Measurements from ENCODE around the gene AADACL4.

Gene AADACL4

DNA sequence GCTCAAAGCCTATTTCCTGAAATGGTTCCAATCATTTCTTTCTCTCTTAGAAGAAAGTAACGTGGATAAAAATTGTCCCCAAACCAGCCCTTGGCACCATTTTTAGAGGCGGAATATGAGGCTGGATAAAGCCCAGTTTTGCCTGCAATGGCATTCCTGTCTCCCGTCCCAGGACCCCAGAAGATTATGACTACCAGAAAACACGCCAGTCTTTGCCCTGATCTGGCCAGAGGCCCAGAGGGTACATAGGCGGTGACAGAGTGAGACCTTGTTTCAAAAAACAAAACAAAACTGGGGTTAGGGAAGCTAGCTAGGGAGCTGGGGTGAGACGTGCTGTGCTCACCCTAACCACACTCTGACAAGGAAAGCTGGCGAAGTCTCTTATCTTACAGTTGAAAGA, at the start of gene AADACL4:
Gene AADACL4 (plus strand): TSS at position 301 of the 400 bp plus-strand sequence. CDS start 462 bp downstream, outside the sequence.
- DNase-seq, result no peak

DNA sequence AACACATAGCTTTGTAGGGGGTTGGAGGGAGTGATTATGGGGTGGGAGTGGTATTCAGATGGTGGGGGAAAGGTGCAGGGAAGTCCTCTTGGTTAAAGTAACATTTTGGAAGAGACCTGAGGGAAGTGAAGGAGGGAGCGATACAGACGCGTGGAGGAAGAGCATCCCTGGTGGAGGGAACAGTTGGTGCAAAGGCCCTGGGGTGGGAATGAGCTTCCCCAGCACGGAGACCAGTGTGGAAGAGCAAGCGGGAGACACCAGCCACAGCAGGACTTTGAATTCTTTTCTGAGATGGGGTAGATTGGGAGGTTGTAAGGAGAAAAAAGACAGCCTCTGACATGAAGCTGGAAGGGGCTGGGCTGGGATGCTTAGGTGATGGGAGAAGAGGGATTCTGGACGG, 49.4 kb upstream of the AADACL4 start:
- no peak for DNase-seq

DNA sequence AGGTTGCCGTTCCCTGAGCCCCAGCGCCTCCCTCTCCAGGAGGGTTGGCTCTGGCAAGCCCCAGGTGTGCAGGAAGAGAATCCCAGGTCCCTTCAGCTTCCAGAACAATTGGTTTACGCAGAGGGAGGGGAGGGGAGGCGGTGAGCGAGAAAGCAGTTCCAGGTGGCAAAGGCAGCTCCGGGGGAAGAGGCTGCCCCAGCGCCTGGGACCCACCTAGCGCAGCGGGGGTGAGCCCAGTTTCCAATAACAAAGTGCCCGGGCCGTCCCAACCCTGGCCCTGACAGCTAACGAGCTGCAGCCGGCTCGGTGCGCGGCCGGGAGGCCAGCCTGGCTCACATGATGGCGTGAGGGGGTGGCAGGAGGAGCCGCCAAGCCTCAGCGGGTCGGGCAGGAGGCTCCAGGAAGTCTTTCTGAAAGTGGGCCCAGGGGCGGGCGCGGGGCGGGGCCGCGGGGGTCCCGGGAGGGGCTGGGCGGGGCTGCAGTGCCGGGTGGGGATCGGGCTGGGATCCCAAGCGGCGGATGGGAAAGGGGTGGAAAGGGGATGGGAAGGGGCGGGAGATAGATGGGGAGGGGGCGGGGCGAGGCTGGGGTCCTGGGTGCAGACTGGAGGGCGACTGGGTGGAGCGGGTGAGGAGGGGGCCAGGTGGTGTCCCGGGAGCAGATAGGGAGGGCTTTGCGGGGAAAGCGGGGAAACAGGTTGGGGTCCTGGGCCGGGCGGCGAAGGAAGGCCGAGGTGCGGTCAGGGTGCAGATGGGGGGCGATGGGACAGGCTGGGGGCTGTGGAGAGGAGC, 48.7 kb upstream of the AADACL4 start:
- DNase-seq, result peak; percentile 59

DNA sequence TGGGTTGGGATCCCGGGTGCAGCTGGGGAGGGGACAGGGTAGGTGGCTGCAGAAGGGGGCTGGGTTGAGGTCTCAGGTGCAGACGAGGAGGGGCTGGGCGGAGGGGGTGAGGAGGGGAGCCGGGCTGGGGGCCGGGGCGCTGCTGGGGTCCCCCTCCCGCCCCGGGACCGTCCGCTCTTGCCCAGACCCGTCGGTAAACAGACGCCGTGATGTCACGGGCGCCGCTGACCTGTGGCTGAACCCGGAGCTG, 48.2 kb upstream of the AADACL4 start:
- no peak for DNase-seq

DNA sequence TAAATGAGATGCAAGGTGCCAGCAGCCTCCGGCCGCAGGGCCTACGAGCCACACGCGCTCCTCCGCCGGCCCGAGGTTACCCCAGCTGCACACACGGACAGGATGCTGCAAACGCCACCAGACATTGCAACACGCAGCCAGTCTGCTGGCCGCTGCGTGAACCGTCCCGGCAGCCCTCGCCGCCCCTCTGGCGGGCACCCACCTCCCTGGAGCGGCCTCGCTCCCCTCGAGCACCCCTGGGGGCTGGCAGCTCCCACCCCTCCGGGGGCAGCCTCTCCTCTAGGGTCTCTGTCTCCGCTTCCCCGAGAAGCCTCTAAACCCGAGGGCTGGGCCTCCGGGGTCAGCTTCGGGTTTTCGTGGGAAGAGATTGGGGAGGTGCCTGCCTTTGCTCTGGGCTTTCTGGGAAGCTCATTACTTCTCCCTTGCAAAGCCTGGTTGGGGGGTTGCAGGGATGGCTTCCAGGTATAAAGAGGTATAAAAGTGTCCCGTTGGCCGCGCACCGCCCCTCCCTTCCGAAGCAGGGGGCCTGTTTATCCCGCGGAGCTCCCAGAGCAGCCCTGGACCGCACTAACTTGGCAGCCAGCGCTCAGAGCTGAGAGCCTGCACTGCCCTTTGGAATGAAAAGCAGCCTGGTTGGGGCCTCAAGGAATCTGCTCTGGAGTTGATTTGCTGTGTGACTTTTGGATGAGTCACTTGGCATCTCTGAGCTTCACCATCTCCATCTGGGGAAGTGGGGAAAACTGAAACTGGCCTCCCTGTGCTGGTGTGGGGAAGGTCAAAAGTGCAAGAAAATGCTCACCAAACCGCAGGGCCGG, 47.7 kb upstream of the AADACL4 start:
- no peak for DNase-seq

DNA sequence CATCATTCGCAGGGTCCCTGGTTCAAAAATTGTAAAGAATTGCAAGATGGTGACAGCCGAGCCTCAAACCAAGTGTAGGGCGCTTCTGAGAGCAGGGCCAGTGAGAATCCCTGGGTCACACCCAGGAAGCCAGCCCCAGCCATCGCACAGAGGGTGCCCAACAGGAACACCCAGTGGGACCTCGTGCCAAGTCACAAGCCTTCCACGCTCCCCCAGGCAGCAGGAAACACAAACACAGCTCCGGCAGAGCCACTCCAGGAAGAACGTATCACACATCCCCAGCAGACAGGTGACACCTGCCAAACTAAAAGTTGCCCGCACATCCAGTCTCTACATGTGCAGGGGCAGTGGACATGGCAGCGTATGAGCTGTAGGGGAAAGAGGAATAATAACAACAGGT, 46.1 kb upstream of the AADACL4 start:
- DNase-seq, result no peak

DNA sequence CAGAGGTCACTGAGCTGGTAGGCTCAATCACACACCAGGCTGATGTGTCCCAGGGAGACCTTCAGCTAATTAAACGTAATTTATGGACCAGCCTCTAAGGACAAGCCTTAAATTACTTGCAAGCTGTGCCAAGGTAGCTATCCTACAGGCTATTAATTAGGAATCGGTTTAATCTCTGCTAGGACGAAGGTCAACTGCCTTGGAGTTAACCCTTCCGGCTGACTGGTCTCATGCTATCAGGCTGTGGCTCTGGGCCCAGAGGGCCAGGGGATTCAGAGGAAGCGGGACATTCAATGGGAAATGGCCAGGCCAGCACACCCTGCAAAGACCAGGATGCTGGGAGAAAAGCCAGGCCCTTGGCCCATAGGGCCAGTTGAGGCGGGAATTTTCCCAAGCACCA, 44.9 kb upstream of the AADACL4 start:
- no peak for DNase-seq

DNA sequence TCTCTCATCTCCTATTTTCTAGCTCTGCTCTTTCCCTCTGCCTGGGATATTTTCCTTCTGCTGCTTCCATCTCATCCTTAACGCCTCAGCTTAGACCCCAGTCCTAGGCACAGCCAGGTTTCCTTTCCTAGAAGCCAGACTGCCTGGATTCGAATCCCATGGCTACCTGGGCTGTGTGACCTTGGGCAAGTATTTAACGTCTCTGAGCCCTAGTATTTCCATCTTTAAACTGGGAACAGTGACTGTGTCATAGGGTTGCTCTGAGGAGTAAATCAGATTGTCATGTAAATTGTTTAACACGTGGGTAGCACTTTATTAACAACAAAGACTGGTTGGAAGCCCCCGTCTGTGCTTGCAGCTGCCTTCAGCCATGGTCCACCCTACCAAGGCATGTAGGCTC, 44.2 kb upstream of the AADACL4 start:
- DNase-seq, result no peak

DNA sequence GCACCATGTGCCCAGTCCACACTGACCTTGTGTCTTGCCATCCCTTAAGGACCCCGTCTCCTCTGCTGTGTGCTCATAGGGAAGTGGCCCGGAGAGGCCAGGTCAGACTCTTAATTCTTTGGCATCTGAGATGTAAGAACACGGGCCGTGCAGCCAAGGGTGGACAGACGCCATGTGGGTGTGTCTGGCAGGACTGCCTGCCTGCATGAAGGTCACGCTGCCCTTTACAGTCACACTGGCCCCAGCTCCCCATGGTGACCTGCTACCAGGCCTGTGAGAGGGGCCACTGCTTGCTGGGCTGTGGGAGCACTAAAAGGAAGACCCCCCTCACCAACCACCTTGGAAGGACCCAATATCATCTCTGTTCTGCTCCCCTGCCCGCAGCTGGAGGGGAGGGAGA, 43.5 kb upstream of the AADACL4 start:
- no peak for DNase-seq

DNA sequence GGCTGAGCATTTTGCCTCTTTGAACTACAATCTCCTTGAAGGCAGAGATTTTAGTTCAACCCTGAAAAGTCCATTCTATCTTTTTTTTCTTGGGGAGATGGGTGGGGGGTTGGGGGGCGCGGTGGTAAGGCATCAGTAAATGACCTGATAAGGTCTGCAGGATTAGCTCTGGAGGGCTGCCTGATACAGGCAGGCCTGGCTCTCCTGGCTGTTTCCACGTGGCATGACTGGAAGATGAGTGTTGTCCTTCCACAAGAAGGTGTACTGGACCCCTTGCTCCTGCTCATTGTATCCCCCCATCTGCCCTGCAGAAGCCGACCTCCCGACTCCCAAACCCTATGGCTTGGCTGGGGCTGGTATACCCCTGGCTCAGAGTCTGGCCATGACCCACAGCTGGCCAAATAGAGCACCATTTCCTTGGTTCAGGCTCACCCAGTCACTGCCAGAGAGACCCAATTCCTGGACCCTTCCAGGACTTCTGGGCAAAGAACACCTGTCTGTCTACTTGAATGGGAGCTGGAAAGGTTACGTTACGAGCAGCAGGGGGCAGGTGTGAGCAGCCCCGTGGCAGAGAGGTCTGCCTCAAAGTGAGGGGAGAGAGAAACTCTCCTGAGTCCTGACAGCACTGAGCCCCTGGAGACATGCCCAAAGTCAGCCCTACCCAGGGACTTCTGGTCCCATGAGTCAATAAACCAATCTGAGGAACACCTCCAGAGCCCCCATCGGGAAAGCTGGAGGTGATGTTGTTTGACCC, 42.8 kb upstream of the AADACL4 start:
- DNase-seq, result peak; percentile 68

DNA sequence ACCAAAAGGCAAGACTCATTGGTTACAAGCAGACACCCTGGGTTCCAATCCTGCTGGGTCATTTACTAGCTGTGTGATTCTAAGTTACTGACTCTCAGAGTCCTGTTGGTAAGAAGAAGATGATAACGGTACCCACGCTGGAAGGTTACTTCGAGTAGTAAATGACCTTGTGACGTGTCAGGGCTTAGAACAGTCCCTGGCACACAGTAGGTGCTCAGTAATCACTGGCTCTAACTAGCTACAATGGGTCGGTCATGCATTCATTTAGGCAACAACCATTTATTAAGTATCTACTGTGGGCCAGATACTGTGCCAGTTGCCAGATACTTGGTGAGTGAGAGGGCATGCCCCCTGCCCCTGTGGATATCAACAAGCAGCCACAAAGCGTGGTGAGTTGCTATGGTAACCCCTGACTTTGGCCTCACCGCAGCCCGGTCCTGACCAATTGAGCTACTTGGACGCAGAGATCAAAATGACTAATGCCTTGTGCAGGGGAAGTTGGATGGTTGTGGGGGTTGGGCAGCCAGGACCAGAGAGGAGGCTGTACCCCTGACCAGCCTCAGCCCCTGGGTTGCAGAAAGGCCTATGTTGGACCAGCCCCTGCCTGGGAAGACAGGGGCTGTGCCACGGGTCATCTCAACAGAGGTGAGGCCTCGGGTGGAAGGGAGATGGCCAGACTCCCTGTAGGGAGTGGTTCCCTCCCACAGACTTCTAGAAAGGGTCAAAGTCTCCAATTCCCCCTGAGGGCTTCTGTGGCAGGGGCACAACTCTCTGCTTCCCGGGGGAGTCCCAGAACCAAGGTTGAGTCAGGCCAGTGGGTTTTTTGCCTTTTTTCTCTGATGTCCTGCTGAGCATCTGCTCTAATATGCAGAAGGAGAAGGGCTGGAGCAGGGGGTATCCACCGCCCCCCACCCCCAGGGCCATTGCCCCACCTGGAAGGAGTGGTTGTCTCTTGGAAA, 41.9 kb upstream of the AADACL4 start:
- DNase-seq, result no peak

DNA sequence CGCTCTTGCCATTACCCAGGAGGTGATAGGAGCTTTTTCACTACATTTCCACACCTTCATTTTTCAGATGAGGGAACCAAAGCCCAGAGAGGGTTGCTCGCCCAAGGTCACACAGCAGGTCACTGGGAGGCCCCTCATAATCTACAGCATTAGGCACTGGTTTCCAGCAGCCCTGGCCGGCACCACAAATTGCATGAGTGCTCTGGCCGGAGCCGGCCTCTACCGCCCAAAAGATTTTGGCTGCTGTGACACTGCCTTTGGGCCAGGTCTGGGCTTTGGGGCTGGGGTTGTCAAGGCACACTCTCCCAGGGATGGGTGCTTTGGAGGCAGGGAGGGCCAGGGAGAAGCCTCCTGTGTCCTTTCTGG, 41.2 kb upstream of the AADACL4 start:
- DNase-seq, result no peak

DNA sequence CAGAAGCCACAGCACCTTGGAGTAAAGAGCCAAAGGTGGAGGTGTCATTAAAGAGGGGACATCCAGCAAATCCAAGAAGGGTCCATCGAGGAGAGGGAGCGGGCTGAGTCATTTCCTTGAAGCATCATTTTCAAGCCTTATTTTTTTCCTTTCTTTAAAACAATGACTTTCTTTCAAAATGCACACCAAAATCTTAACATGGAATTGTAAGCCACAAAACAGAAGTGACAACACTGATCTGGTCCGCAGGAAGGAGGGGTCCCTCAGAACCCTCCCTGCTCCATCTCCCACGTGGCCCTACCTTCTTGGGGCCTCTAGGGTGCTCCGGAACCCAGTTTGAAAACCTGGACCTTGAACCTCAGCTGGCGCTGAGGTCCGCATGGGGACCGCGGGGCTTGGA, 40.7 kb upstream of the AADACL4 start:
- no peak for DNase-seq

DNA sequence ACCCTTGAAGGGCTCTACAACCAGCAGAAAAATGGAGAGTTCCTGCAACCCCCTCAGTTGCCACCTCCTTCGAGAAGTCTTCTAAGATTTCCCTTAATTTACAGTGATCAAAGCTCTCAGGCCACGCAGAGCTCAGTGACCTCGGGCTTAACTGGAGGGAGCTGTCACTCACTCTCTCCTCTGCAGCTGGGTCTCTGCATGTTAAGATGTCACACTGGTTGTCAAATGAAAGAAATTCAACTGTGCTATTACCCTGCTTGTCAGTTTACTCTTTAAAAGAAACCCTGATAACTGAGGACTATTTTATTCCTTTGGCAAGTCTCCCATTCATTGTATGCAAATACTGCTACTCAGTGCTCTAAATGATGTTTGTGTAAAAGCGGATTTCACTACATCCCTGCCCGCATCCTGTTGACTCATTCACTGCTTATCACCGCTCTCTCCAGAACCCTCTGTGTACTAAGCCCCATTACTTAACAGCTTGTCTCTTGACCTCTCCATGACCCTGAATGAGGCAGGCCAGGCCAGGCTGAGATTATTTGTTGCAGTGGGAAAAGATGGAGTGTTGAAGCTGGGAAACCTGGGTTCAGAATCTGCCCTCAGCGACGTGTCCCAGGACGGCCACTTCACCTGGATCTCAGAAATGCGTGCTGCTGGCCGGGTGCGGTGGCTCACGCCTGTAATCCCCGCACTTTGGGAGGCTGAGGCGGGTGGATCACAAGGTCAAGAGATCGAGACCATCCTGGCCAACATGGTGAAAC, 39.6 kb upstream of the AADACL4 start:
- DNase-seq, result peak; percentile 71

DNA sequence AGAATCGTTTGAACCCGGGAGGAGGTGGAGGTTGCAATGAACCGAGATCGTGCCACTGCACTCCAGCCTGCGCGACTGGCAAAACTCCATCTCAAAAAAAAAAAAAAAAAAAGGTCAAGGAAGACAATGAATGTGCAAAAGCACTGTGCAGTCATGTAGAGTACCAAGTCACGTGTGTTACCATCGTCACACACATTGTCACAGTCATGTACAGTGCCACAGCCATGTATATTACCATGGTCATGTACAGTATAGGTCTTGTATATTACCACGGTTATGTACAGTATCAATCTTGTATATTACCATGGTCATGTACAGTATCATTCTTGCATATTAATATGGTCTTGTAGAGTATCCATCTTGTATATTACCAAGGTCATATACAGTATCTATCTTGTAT, 38.9 kb upstream of the AADACL4 start:
- no peak for DNase-seq

DNA sequence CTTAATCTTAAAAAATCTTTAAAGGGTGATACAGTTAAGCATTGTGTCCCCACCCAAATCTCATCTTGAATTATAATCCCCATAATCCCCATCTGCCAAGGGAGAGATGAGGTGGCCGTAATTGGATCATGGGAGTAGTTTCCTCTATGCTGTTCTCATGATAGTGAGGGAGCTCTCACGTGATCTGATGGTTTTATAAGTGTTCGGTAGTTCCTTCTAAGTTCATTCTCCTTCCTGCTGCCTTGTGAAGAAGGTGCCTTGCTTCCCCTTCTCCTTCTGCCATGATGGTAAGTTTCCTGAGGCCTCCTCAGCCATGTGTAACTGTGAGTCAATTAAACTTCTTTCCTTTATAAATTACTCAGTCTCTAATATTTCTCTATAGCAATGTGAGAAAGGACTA, 36.6 kb upstream of the AADACL4 start:
- DNase-seq, result no peak

DNA sequence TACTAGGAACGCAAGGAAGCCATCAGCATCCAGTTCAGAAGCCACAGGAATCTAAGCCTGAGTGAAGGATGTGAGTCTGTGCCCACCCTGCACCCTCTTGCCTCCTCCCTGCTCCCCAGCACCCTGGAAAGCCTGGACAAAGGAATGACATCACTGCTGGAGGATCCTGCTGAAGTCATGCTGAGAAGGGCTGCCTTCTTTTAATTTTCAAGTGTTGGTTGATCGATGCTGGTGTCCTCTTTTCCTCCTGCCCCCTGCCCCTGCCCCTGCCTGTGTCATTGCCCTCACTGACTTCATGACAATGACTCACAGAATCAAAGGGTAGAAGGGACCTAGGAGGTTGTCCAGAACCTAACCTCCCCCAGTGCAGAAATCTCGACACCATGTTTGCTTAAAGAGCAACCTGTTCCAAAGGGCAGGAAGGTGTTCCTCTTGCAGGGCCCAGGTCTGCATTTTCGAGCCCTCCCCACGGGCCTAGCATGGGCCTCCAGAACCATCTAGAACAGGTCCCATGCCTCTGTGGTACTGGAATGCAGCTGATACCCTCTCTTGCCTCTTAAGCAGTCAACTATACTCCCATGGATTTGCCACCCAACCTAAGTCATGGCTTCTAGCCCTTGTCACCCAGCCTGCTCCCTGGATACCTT, 35.5 kb upstream of the AADACL4 start:
- no peak for DNase-seq

DNA sequence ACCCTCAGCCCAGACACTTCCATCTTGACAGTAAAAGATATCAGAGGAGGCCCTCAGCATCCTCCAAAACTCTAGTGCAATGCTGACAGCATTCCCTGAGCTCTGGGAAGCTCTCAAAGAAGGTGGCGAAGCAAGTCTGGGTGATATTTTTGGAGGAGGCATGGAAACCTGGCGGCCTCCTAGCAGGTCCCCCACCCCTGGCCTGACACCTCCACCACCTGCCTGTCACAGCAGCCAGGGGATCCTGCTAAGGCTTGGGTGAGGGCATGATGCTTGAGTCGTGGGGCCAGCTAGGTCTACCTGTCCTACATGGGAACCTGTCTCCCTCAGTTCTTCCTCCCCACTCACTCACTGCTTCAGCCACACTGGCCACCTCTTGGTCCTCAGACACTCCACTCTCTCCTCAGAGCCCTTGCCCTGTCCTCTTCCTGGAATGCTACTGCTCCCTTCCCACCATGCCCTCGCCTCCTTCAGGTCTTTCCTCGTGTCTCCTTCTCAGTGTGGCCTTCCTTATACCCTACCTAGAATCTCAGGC, 34.3 kb upstream of the AADACL4 start:
- DNase-seq, result no peak

DNA sequence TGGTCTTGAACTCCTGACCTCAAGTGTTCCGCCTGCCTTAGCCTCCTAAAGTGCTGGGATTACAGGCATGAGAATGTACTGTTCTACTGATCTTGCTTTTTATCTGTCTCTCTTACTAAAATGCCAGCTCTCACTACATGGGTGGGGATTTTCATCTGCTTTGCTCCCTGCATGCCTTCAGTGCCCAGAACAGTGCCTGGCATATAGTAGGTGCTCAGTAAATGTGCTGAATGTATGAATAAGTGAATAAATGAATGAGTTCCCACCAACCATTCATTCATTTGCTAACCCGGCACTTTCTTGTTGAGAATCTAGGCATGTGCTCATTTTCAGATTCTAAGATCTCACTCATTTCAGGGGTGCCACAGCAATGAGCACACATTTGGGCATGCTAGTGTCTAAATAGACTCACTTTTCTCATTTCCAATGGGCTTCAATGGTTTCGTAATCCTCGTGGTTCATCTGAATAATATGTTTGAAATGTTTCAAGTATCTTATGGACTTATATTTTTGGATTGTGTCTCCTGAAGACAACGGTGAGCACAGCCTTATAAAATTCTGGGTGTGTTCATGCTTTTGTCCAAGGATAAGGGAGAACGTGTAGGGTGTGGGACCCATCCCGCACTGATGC, 33.5 kb upstream of the AADACL4 start:
- no peak for DNase-seq

DNA sequence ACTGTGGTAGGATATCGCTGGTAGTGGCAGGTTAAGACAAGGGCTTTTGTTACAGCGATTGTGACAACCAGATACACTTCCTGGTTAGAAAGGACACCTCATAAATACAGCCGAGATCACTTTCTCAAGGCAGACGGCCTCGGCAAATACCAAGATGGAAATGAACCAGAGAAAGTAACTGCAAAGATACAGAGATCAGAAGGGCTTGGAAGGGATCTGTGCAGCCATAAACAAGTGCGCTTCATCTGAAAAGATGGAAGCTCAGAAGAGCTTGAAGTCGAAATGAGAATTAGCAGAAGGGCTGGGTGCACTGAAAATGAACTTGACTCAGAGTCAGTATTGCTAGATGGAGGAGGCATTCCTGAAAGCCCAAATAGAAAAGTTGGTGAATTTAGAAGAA, 32.9 kb upstream of the AADACL4 start:
- DNase-seq, result no peak

DNA sequence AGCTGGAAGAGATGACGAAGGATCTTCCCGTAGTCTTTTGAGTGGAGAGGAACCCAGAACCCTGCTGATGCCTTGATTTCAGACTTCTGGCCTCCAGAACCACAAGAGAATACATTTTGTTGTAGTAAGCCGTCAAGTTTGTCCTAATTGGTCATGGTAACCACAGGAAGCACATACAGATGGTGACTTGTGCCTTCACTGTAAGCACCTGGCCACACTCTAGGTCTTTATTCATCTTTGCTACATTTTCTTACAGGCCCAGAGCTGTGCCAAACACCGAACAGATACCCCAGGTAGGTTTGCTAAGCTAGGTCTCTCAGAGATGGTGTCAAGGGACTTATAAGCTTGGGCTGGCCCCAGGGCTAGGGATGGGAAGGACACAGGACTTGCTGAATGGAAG, 30.7 kb upstream of the AADACL4 start:
- DNase-seq, result no peak

Data from stimulated activated CD8-positive, alpha-beta memory T cell treated with anti-CD3 and anti-CD28 coated beads, Interleukin-4, amount 100 ng/mL, for 48 hours (primary cell).